PFSK-1 (cell line): ENCODE results near the gene METTL24.

Experiments
- FOXP2 ChIP-seq: optimal IDR thresholded peaks from 2 replicates; pipeline ENCODE3; 2011; ENCODE audit warnings: borderline replicate concordance, control low read depth, inconsistent platforms; ENCODE audit not compliant: insufficient read depth; ENCODE audit errors: extremely low read length, extremely low read depth
- POLR2AphosphoS5 ChIP-seq: IDR thresholded peaks from 2 replicates; pipeline ENCODE4 v1.6.1; 2012; ENCODE audit warnings: low read depth, mild to moderate bottlenecking, control low read depth, low read length, moderate library complexity
- REST ChIP-seq, 2 experiments: IDR thresholded peaks; 2 replicates each; pipeline versions ENCODE4 v1.6.1 to v1.8.0; 2011 to 2012; ENCODE audit warnings: low read depth in 2 of 2, low read length in 2 of 2, control low read depth in 1 of 2, inconsistent platforms in 1 of 2, mild to moderate bottlenecking in 1 of 2, moderate library complexity in 1 of 2; ENCODE audit not compliant: insufficient read depth in 1 of 2
- SIN3A ChIP-seq: IDR thresholded peaks from 2 replicates; pipeline ENCODE4 v1.6.1; 2012; ENCODE audit warnings: mild to moderate bottlenecking, low read length, moderate library complexity, borderline replicate concordance; ENCODE audit not compliant: insufficient read depth
- TAF1 ChIP-seq: IDR thresholded peaks from 2 replicates; pipeline ENCODE4 v1.6.1; 2012; ENCODE audit warnings: low read length, control low read depth, borderline replicate concordance; ENCODE audit not compliant: insufficient read depth

Gene METTL24

GRCh38 chr6:110310861-110311446 is 47.2 kb downstream of the METTL24 start:
- TF ChIP-seq FOXP2 (no peak), TAF1 (no peak), REST (IDR thresholded peaks at IDR 0.05; ENCODE audit: insufficient read depth in 1 of 2, low read depth in 2 of 2, low read length in 2 of 2) (no peak), SIN3A (no peak), POLR2AphosphoS5 (no peak)

GRCh38 chr6:110307368-110307767 is 50.8 kb downstream of the METTL24 start:
- TF ChIP-seq FOXP2 (no peak), SIN3A (no peak), POLR2AphosphoS5 (no peak)

GRCh38 chr6:110298916-110299315 is 59.2 kb downstream of the METTL24 start:
- TF ChIP-seq TAF1, result no peak
- no peak for TF ChIP-seq FOXP2
- TF ChIP-seq SIN3A, result no peak
- no peak for TF ChIP-seq POLR2AphosphoS5
- no peak for TF ChIP-seq REST (IDR thresholded peaks at IDR 0.05; ENCODE audit: insufficient read depth in 1 of 2, low read depth in 2 of 2, low read length in 2 of 2)

- TF ChIP-seq FOXP2 (no peak), TAF1 (no peak), REST (IDR thresholded peaks at IDR 0.05; ENCODE audit: insufficient read depth in 1 of 2, low read depth in 2 of 2, low read length in 2 of 2) (no peak)
These were observed 59.7 kb downstream of the METTL24 start for GRCh38 chr6:110298411-110298810.

- TF ChIP-seq REST (IDR thresholded peaks at IDR 0.05; ENCODE audit: insufficient read depth in 1 of 2, low read depth in 2 of 2, low read length in 2 of 2) (no peak), FOXP2 (no peak), POLR2AphosphoS5 (no peak), SIN3A (no peak), TAF1 (no peak)
These were observed 61.7 kb downstream of the METTL24 start for GRCh38 chr6:110296241-110297025.
